ENCODE data around the gene ARHGAP15.

GRCh38 chr2:143816916-143817315, 687.7 kb downstream of the ARHGAP15 start:
- TF ChIP-seq POLR2AphosphoS5 (IDR thresholded peaks at IDR 0.05; ENCODE audit: low read depth) (no peak), CTCF (IDR thresholded peaks at IDR 0.05; ENCODE audit: insufficient read depth, low read length) (no peak)

Data from HL-60 (cell line).